Effector CD4-positive, alpha-beta T cell (primary cell): ENCODE data around the gene MRTFA.
"Not testable (repeated sequence)": the region's sequence is repeated elsewhere in the genome, so short reads cannot be mapped to it uniquely, and the experiment has no call there.

Experiments used
- DNase-seq: peaks from one replicate; pipeline ENCODE4 v3.0.0-alpha.2; 2020

Gene MRTFA

DNA sequence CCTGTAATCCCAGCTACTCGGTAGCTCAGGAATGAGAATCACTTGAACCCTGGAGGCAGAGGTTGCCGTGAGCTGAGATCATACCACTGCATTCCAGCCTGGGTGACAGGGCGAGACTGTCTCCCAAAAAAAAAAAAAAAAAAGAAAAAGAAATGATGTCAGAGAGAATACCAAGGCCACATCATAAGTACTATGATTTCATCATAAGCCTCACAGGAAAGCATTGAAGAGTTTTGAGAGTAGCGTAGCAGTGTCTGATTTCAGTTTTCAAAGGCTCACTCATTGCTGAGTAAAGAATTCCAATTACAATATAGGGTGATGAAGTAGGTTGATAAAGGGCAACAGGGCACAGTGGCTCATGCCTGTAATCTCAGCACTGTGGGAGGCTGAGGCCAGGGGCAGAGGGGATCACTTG lies 88.8 kb downstream of the MRTFA start:
- no peak for DNase-seq

DNA sequence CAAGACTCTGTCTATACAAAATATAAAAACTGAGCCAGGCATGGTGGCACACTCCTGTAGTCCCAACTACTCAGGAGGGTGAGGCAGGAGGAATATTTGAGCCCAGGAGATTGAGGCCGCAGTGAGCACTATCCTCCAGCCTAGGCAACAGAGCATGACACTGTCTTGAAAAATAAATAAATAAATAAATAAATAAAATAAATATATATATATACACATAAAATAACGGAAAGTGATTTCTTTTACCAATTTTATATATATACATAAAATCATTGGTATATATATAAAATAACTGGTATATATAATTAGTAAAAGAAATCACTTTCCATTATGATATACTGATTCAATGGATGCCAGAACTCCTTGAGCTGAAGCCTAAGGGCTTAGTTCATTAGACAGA lies 91.8 kb downstream of the MRTFA start:
- no peak for DNase-seq

DNA sequence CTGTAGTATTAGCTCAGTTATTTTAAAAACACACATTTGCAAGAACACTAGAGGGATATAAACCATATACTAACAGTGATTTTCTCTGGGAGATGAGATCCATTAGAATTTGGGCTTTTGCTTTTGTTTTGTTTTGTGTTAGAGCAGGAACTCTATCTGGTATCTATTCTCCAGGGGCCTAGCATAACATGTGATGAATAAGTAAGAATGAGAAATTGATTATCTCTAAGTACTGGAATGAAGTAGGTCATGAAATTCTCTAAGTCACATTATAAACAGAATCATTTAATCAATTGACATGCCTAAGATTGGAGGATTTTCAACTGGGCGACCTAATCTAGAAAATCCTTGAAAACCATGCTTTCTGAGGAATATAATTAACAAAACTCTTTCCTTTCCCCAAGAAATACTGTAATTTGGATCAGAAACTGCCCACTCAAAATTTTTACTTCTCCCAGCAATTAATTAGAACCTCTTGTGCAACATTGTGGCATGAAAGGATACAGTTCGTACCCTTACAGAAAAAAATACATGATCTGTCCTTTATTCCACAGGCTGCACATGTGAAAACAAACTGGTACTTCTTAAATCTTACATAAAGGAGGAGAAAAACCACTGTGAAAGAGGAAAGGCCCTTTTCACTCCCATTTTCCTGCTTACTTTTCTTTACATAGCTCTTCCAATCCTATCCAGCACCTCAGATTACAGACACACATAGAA lies 93.5 kb downstream of the MRTFA start:
- no peak for DNase-seq

DNA sequence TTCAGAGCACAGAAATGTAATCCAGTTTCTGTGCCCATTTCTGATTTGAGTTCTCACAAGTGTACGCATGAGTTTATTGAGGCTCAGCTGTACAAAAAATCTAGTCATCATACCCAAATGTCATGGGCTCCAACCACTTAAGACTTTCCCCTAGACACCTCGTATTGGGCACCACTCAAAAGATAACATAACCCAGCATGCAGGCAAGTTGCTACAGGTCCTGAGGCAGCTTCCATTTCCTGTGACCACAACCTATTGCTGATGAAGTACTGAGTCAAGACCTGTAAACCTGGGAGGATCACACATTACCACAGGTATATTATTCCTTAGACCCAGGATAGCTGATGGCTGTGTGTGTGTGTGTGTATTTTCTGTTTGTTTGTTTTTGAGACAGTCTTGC lies 95.2 kb downstream of the MRTFA start:
- no peak for DNase-seq

DNA sequence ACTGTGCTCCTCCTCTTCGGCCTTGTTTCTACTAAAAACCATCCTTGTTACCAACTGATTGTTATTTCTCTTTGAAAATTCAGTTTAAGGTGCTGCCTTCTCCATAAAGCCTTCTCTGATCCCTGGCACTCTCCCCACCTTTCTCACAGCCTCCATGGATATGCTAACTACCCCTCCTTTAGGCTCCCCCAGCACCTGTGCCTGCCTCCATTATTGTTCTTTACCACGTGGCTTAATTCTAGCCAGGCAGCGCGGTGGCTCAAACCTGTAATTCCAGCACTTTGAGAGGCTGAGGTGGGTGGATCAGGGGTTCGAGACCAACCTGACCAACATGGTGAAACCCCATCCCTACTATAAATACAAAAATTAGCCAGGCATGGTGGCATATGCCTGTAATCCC lies 96.3 kb downstream of the MRTFA start:
- DNase-seq = no peak

DNA sequence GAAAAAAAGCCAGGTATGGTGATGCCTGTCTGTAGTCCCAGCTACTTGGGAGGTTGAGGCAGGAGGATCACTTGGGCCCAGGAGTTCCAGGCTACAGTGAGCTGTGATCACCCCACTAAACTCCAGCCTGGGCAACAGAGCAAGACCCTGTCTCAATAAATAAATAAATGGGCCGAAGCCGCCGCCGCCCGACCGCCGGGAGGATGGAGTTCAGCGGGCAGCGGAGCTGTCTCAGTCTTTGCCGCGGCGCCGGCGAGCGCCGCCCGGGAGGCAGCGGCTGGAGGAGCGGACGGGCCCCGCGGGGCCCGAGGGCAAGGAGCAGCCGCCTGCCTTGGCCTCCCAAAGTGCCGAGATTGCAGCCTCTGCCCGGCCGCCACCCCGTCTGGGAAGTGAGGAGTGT lies 100.4 kb downstream of the MRTFA start:
- not testable (repeated sequence) for DNase-seq

DNA sequence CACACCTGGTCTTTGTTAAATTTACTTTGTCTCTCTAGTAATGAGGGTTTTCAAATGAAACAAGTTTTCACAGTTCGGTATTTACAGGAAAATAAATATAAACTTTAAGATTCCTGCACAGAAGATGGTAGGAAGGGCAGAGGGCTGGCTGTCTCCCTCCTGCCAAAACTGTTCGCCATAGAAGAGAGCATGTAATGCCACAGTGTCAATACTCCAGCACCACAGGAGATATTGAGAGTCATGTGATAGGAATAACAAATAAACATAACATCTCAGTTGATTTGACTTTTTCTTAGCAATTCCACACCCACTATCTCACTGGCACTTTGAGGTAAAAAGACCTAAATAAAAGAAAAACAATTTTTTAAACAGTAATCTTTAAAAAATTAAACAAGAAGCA lies 100.9 kb downstream of the MRTFA start:
- no peak for DNase-seq

DNA sequence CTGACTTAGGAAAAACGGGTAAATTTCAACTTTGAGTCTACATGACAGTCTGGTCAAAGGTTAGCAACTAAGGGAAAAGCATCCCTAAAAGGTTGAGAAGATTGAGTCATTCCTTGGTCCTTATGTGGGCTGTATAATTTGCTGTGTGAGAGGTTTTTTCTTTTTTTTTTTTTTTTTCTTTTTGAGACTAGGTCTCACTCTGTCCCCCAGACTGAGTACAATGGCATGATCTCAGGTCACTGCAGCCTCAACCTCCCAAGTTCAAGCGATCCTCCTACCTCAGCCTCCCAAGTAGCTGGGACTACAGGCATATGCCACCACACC lies 101.4 kb downstream of the MRTFA start:
- DNase-seq = no peak

DNA sequence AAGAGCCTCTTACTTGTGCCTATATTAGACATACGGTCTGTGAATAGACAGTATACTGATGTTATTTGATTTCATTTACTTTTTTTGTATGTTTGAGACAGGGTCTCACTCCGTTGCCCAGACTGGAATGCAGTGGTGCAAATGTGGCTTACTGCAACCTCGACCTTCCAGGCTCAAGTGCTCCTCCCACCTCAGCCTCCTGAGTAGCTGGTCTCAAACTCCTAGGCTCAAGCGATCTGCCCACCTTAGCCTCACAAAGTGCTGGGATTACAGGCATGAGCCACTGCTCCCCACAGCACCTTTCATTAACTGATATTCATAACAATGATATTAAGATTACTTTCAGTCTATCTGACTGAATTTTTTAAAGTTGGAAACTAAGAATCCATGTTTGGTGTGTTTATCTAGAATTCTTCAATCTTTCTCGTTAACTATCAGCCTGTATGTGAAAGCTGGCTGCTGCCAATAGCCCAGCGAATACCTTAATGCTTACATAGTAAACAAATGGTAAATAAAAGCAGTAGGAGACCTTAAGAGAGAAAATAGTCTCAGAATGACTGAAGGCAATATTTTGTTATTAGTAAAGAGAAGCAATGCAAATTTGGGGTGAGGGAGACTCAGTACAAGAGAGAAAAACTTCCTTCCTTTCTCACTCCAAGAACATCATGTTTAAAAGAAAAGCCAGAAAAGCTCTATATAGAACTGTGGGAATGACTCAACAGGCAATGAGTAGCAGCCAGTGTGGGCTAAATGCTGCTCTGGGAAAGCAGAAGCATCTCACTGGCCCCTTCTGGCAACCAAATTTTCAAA lies 101.9 kb downstream of the MRTFA start:
- DNase-seq = no peak

DNA sequence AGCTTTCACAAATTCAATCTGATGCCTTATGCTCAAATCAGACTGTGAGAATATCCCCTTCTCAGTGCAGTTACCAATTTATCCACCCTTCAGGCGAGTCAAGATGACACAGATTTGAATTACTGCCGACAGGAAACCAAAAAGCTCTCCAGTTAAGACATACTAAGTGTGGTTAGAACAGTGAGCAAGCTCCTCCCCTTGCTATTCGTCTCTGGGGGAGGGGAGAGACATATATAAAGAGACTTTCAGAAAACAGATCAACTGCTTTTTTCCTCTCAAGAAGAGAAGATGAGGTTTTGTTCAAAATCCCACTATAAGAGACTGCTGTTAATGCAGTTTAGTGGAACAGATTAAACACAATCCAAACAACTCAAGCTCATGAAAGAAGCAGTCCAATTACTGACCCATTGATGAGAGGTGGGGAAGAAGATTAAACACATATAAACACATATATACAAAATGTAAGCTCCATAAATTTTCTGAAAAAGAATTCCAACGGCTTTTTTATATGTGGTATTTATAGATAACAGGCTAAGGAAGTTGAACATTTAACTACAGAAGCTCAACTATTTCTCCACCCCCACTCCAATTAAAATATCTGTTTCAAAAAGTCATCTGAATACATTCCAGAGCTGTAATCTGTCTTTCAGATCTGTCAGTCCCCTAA lies 102.7 kb downstream of the MRTFA start:
- DNase-seq = peak; percentile 37

DNA sequence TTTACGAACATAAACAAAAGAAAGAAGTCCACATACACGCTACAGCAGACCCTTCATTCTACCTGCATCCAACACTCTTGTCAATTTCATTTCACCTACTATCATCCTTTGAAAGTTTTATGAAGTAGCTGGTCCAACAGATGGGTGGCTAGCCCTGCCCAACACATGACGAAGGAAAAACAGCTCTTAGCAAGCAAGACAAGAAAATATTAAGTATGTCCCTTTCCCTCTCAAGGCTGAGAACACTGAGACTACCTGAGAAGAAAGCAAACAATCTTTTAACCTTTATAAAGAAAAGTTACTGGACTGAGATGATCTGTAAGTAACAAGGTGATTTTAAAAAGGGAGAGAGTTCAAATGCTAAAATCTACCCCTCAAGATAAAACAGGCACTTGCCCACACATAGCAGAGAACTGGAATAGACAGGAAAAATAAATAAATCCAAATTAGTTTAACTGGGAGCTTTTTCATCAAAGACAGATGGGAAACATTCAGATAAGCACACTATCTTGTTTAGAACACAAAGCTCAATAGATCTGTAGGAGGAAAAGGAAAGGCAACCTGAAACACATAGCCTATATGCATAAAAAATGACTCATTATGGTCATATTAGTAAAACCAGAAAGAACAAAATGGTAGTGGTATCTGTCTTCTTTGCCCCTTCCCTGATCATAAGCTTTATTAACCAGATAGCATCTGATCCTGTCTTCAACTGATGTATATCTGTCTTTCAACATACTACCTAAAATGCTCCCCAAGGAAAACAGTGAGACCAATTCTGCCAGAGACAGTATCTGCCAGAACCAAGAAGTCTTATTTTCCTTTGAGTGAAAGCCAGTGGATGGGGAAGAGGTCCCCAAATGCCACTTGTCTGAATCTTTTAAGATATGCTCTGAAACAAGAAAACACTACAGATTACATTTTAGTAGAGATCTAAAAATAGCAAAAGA lies 104.3 kb downstream of the MRTFA start:
- no peak for DNase-seq

DNA sequence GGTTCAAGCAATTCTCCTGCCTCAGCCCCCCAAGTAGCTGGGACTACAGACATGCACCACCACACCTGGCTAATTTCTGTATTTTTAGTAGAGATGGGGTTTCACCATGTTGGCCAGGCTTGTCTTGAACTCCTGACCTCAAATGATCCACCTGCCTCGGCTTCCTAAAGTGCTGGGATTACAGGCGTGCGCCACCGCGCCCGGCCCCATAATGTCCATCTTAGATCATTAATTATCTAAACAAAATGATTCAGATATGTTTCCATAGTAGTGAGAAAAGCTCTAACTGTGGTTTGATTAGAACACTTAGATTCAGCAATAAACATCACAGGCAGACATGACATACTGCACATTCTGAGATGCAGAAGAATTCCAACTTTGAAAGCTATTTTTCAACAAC lies 106.1 kb downstream of the MRTFA start:
- not testable (repeated sequence) for DNase-seq

DNA sequence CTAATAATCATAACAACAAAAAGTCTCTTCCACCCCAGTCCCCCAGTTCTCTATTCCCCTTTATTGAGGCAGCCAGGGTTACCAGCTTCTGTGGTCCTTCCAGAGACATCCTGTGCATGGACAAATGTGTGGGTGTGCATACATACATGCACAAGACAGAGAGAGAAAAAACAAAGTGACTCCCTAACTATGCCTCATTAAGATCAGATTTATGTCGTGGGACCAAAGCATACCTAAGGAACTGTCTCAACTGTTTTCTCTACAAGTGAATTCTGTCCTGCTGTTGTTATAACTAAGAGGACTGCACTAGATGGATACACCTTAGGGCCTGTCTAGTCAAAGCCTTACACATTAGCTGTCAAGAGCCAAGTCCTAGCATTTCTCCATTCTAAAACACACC lies 106.7 kb downstream of the MRTFA start:
- no peak for DNase-seq

DNA sequence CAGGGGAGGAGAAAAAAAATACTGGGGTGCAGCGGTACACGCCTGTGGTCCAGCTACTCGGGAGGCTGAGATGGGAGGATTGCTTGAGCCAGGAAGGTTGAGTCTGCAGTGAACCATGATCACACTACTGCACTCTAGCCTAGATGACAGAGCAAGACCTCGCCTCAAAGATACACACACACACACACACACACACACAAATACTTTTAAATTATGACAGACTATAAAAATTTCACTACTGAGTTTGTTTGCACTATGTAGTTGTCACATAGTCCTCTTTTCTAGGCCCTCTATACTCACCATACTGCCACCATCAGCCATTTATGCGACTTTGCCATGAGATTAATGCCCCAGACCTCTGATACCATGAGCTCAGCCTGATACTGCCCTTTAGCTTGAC lies 109.6 kb downstream of the MRTFA start:
- no peak for DNase-seq

DNA sequence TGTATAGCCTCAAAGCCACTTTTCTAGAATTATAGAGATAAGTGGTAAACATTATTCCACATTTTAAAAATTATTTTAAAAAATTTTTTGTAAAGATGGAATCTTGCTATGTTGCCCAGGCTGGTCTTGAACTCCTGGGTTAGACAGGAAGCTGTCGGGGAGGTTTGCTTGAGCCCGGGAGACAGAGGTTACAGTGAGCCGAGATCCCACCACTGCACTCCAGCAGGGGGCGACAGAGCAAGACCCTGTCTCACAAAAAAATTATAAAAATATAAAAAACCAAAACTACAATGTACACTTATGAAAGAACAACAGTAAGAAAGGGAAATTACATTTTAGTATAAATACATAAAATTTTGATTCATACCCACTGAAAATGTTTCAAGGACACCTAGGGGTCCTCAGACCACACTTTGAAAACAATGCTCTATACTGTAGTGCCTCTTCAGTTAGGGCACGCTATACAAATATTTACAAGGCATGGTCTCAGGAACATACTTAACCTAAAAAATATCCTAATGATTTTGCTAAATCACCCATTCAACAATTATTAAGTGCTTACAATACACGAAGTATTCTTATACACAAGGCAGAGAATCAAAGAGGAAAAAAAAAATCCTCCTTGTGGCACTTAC lies 111.2 kb downstream of the MRTFA start:
- peak; percentile 65 for DNase-seq

DNA sequence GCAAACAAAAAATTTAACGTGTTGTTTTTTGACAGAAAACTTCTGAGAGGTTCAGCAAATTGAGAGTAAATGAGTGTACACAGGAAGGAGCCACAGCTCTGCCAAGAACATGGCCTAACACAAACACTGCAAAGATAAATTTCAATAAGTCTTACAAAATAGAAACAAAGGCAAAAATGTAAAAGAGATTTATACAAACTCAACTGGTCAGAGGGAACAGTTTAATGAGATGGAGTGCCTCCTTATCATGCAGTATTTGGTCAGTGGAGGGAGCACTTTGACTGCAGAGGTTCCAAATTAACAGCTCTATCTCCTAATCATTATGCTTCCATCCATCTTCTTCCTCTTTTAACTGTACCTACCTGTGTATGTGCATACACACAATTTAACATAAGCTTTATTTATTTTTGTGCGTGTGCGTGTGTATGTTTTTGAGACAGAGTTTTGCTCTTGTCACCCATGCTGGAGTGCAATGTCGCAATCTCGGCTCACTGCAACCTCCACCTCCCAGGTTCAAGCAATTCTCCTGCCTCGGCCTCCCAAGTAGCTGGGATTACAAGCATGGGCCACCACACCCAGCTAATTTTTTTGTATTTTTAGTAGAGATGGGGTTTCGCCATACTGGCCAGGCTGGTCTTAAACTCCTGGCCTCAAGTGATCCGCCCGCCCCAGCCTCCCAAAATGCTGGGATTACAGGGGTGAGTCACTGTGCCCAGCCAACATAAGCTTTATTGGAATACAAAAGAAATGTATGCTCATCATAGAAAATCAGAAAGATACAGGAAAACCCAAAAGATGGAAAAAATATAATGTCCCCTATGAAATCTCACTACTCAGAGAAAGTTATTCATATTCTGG lies 111.9 kb downstream of the MRTFA start:
- DNase-seq = no peak

DNA sequence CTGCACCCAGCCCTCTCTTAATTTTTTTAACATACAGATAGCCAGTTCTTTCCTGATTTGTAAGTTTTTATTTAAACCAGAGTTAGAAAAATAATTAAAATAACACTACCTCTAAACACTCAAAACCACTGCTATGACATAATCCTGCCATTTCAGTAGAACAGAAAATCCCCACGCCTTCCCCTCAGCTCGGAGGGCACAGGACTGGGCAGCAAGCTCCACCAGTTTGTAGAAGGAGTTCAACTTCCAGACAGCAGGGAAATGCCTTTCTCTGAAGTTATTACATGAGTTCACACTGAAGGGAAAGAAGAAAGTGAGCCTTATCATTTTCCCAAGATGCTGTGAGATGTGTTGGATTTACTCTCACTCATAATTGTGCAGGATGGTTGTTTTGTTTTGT lies 114.4 kb downstream of the MRTFA start:
- no peak for DNase-seq

DNA sequence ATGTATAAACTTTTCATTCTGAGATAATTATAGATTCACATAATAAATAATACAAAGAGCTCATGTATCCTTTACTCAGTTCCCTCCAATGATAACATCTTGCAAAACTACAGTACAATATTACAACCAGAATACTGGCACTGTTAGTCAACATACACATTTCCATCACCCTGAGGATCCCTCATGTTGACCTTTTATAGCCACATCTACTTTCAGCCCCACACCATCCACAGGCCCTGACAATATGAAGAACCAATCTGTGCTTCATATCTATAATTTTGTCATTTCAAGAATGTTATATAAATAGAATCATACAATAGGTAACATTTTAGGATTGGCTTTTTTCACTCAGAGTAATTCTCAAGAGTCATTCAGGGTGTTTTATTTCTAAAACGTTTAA lies 115.5 kb downstream of the MRTFA start:
- no peak for DNase-seq

DNA sequence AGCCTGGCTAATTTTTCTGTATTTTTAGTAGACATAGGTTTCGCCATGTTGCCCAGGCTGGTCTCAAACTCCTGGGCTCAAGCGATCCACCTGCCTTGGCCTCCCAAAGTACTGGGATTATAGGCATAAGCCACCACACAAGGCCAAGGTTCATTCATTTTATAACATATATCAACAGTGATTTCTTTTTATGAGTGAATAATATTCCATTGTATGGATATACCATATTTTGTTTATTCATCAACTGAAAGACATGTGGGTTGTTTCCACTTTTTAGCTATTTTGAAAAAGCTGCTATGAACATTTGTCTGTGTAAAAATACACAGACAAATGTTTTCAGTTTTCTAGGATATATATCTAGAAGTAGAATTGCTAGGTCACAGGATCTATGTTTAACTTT lies 116.0 kb downstream of the MRTFA start:
- no peak for DNase-seq

DNA sequence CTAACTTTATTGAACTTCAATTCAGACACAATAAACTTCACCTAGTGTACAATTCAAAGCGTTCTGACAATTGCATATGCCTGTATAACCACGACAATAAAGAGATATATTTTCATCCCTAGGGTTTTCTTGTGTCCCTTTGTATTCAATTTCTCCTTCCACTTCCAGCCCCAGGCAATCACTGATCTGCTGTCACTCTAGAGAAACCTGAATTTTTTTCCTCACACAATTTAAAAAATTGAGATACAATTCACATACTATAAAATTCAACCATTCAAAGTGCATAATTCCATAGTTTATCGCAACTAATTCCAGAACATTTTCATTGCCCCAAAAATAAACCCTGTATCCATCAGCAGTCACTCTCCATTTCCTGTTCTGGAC lies 116.6 kb downstream of the MRTFA start:
- DNase-seq = no peak

DNA sequence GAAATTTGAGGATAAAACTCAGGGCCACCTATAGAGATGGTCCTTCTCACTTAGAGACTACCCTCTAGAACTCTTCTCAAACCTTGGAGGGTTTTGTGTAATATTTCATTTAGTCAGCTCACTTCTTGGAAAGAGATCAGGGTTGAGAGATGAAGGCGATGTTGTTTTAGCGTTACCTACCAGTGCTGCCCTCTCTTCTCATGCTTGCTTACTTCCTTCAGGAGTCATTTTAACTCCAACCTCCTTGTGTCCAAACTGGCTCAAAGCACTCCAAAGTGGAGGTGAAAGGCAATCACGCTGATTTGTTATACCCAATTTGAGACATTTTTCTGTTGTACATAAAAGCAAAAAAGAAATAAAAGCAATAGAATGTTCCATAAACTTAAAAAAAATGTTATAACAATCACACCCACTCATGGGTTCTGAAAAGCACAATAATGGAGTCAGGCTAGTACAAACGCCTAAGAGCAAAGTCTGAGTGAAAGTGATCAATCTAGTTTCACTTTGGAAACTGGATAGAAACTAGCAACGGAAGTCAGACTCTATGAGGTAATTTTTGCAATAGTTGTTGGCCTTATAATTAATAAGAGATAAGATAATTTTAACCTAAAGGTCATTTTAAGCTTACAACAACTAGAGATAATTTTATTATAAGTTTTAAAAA lies 117.1 kb downstream of the MRTFA start:
- DNase-seq = no peak
